DND-41 (cell line): ENCODE data around the gene LRFN4.

ENCODE experiments used
- EZH2 ChIP-seq: IDR thresholded peaks from 3 replicates; pipeline ENCODE4 v1.6.1; 2012; ENCODE audit warnings: borderline replicate concordance, low read depth, mild to moderate bottlenecking, moderate library complexity, low read length, inconsistent platforms; ENCODE audit not compliant: severe bottlenecking
- TF ChIP-seq, protein P1 (sequence below): IDR thresholded peaks from 2 replicates; pipeline ENCODE4 v1.5.1; 2012; ENCODE audit warnings: borderline replicate concordance, low read length, moderate library complexity, mild to moderate bottlenecking; ENCODE audit not compliant: poor library complexity, severe bottlenecking; ENCODE audit errors: extremely low read depth

DNA sequence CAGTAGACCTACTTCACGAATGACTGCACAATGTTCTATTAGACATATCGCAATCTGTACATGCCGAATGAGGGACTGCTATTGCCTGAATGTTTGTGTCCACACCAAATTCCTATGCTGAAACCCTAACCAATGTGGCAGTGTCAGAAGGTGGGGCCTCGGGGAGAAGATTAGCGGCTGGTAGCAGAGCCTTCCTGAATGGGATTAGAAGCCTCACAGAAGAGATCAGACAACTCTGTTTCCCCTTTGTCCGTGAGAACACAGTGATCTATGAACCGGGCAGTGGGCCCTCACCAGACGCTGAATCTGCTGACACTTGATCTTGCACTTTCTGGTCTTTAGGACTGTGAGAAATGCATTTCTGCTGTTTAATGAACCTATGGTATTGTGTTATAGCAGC, 33.1 kb downstream of the LRFN4 start:
- TF ChIP-seq, protein P1, sequence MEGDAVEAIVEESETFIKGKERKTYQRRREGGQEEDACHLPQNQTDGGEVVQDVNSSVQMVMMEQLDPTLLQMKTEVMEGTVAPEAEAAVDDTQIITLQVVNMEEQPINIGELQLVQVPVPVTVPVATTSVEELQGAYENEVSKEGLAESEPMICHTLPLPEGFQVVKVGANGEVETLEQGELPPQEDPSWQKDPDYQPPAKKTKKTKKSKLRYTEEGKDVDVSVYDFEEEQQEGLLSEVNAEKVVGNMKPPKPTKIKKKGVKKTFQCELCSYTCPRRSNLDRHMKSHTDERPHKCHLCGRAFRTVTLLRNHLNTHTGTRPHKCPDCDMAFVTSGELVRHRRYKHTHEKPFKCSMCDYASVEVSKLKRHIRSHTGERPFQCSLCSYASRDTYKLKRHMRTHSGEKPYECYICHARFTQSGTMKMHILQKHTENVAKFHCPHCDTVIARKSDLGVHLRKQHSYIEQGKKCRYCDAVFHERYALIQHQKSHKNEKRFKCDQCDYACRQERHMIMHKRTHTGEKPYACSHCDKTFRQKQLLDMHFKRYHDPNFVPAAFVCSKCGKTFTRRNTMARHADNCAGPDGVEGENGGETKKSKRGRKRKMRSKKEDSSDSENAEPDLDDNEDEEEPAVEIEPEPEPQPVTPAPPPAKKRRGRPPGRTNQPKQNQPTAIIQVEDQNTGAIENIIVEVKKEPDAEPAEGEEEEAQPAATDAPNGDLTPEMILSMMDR, result no peak
- no peak for TF ChIP-seq EZH2
